Spleen (tissue), 11 donors: Measurements from ENCODE around the gene PIK3CB. TPM values are rescaled to one million over a fixed set of nuclear protein-coding genes. Genes with fewer than 3 reads are reported as not detected.
"Not testable (repeated sequence)": the region's sequence is repeated elsewhere in the genome, so short reads cannot be mapped to it uniquely, and the experiment has no call there.

Experiments
- DNase-seq: peaks from one replicate; pipeline ENCODE4 v3.0.0-alpha.2; 2020
- H3K27ac ChIP-seq, 8 donors: fragments of 200-600 bp; sonication (generic) in 7 of 8; 1 replicate in 4 of 8; 2 replicates in 4 of 8; pipeline versions ENCODE4 v1.5.0 to v1.8.0; 2016 to 2021; ENCODE audit warnings: inconsistent platforms in 4 of 8, mild to moderate bottlenecking in 4 of 8, moderate library complexity in 1 of 8
- H3K27me3 ChIP-seq, 7 donors: fragments of 200-600 bp; sonication (generic) in 6 of 7; replicated peaks in 1 of 7; 1 replicate in 4 of 7; 2 replicates in 3 of 7; pipeline versions ENCODE4 v1.5.0 to v1.8.0; 2016 to 2021; ENCODE audit warnings: inconsistent platforms in 3 of 7, mild to moderate bottlenecking in 1 of 7
- H3K36me3 ChIP-seq, 6 donors: fragments of 200-600 bp; sonication (generic) in 5 of 6; 1 replicate in 4 of 6; 2 replicates in 2 of 6; pipeline versions ENCODE4 v1.5.0 to v1.8.0; 2016 to 2021; ENCODE audit warnings: inconsistent platforms in 2 of 6
- H3K4me1 ChIP-seq, 6 donors: fragments of 200-600 bp; sonication (generic) in 5 of 6; 1 replicate in 3 of 6; 2 replicates in 3 of 6; pipeline versions ENCODE4 v1.5.0 to v1.8.0; 2016 to 2021; ENCODE audit warnings: inconsistent platforms in 3 of 6
- H3K4me3 ChIP-seq, 8 donors: fragments of 200-600 bp; sonication (generic) in 7 of 8; 1 replicate in 4 of 8; 2 replicates in 4 of 8; pipeline versions ENCODE4 v1.5.0 to v1.8.0; 2016 to 2021; ENCODE audit warnings: inconsistent platforms in 4 of 8, mild to moderate bottlenecking in 4 of 8, moderate library complexity in 2 of 8
- H3K9me3 ChIP-seq, 8 donors: fragments of 200-600 bp; sonication (generic) in 7 of 8; 1 replicate in 4 of 8; 2 replicates in 4 of 8; pipeline versions ENCODE4 v1.5.0 to v1.8.0; 2016 to 2021; ENCODE audit warnings: inconsistent platforms in 4 of 8
- POLR2A ChIP-seq, 3 donors: fragments of 450-650 bp; IDR thresholded peaks; one replicate each; pipeline ENCODE4 v1.5.1; 2017; ENCODE audit warnings: antibody characterized with exemption in 3 of 3, mild to moderate bottlenecking in 1 of 3
- POLR2AphosphoS5 ChIP-seq, 3 donors: sonication (generic); formaldehyde crosslinking; IDR thresholded peaks; one replicate each; pipeline ENCODE4 v1.5.1; 2017; ENCODE audit warnings: antibody characterized with exemption in 3 of 3
- WGBS, 5 donors: extraction: QIAGEN DNeasy Blood & Tissue Kit in 3 of 5; methylation state at CpG; one replicate each; pipeline versions ENCODE4 v1.1.5 to v1.1.7; 2013 to 2018; 5-methylcytosine and 5-hydroxymethylcytosine counted together
- intact Hi-C: fragments of 100-400 bp; cut with DNase I; formaldehyde crosslinking; loops from one replicate; pipeline ENCODE4 v1.15.0; 2023; ENCODE audit warnings: low total_unique reads
- polyA plus RNA-seq, 3 donors: library from polyadenylated mRNA; stranded (reverse); fragments of 200-250 nt; gene quantifications; one replicate each; pipeline ENCODE4 v1.2.1, GENCODE V29; 2013
- total RNA-seq, 7 donors: library from RNA; depleted of rRNA in 3 of 7; stranded (reverse); fragments of >200 nt in 3 of 7; fragmentation: NEBNext Ultra II Directional in 4 of 7; extraction: Animal tissue kit (Norgen Biotek cat#: 25700) in 4 of 7; gene quantifications; one replicate each; pipeline versions ENCODE4 v1.1.0 to v1.2.1, GENCODE V29; 2016 to 2021
- TF ChIP-seq, protein P1 (sequence below), 11 experiments: fragments of 200-600 bp in 7 of 11; fragments of 450-650 bp in 4 of 11; sonication (generic) in 4 of 11; IDR thresholded peaks in 8 of 11; conservative IDR thresholded peaks in 3 of 11; 1 replicate in 7 of 11; 2 replicates in 4 of 11; pipeline versions ENCODE4 v1.4.0 to v1.8.0; 2016 to 2021; ENCODE audit warnings: antibody characterized with exemption in 11 of 11, inconsistent platforms in 4 of 11, mild to moderate bottlenecking in 1 of 11
- donor health status: healthy with polysubstance abuse.
- donor health status: DM: no; HTN: no; CAD: no; lungs with moderate emphysema.
- donor health status: DM: no; HTN: no; CAD: no.
- donor health status: Bipolar disorder and iron deficiency.
- donor health status: healthy.
- donor health status: DM: no; HTN: no; CAD: no.
- donor health status: DM: yes; HTN: yes; CAD: no.

Gene PIK3CB
- total and polyA plus RNA-seq, 10 donors: 4.6 to 43.8 (median 34.4) TPM

DNA sequence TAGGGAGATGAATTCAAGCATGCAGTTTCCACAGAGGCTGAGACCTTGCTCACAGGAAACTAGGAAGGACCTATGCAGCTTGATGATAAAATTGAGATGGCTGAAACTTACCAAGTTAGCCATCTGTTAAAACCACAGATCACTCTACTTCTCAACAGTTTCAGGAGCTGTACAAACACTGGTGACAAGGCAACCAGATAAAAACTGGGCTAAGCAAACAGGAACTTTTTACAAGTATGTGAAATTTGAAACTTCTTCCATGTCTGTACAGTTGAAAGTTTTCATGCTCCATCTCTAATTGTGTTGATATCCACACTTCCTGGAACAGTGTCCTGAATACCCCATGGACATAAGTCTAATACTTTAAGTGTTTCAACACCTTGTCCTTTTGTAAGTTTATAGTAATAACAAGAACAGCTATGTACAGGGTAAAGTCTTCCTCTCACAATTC is 147.9 kb downstream of the PIK3CB start:
- intact Hi-C loops: no loop called here
- Histone ChIP-seq H3K27me3 (no peaks in the 10 kb centered on the region), H3K27ac (no peak overlapping the region), H3K4me3 (no peak overlapping the region), H3K9me3 (no peaks in the 10 kb centered on the region), H3K36me3 (peaks cover 0 to 72% (median 7%) of the 10 kb centered on the region in 6 donors), H3K4me1 (peaks cover 3 to 41% (median 23%) of the 10 kb centered on the region in 6 donors)
- TF ChIP-seq, protein P1, sequence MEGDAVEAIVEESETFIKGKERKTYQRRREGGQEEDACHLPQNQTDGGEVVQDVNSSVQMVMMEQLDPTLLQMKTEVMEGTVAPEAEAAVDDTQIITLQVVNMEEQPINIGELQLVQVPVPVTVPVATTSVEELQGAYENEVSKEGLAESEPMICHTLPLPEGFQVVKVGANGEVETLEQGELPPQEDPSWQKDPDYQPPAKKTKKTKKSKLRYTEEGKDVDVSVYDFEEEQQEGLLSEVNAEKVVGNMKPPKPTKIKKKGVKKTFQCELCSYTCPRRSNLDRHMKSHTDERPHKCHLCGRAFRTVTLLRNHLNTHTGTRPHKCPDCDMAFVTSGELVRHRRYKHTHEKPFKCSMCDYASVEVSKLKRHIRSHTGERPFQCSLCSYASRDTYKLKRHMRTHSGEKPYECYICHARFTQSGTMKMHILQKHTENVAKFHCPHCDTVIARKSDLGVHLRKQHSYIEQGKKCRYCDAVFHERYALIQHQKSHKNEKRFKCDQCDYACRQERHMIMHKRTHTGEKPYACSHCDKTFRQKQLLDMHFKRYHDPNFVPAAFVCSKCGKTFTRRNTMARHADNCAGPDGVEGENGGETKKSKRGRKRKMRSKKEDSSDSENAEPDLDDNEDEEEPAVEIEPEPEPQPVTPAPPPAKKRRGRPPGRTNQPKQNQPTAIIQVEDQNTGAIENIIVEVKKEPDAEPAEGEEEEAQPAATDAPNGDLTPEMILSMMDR (IDR thresholded peaks at IDR 0.05 in 8 of 11, conservative IDR thresholded peaks at IDR 0.05 in 3 of 11): no peak
- TF ChIP-seq POLR2A (IDR thresholded peaks at IDR 0.05) (no peak), POLR2AphosphoS5 (IDR thresholded peaks at IDR 0.05) (no peak)
- no peak for DNase-seq

DNA sequence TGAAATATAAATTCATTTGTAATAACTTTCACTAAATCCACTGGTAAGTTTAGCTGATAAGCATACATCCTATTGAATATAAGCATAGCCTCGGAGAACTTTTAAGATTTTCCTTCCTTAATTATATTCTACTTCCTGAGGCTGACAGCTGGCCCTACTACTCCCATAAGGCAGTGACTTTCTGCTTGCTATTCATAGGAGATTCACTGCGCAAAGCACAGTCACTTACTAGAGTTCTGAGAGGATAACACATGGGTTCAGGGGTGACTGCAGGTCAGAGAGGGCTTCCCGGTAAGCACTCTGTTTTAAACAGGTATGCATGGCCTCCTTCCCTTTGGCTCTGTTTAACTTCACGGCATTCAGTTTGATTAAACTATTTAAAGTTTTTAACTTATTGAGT is 150.3 kb downstream of the PIK3CB start:
- DNase-seq: no peak
- Histone ChIP-seq H3K4me1 (peaks cover 3 to 45% (median 23%) of the 10 kb centered on the region in 6 donors), H3K9me3 (no peaks in the 10 kb centered on the region), H3K27ac (no peak overlapping the region), H3K36me3 (peaks cover 0 to 79% (median 7%) of the 10 kb centered on the region in 6 donors), H3K4me3 (no peak overlapping the region), H3K27me3 (no peaks in the 10 kb centered on the region)
- intact Hi-C loops: no loop called here
- WGBS, 5 donors: 34 to 61% (median 52%) methylated on average over 4 of the region's 4 CpGs
- TF ChIP-seq, protein P1 (IDR thresholded peaks at IDR 0.05 in 8 of 11, conservative IDR thresholded peaks at IDR 0.05 in 3 of 11): no peak
- TF ChIP-seq POLR2A (IDR thresholded peaks at IDR 0.05) (no peak), POLR2AphosphoS5 (IDR thresholded peaks at IDR 0.05) (no peak)

DNA sequence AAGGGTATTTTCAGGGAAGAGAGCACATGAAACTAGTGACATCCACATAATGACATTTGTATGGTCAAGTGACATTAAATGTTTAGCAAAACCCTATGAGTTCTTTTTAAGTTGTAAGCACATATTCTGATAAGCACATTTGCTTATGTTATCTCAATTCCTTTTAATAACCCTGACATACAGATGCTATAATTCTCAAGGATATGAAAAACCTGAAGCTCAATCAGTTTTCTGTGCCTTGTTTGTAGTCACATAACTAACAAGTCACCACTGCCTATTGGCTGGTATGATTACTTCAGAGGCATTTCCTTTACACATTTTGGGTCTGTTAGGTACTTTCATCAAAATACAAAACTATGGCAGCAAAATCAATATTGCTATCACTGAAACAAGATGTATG is 152.1 kb downstream of the PIK3CB start:
- DNase-seq: no peak
- intact Hi-C loops: no loop called here

DNA sequence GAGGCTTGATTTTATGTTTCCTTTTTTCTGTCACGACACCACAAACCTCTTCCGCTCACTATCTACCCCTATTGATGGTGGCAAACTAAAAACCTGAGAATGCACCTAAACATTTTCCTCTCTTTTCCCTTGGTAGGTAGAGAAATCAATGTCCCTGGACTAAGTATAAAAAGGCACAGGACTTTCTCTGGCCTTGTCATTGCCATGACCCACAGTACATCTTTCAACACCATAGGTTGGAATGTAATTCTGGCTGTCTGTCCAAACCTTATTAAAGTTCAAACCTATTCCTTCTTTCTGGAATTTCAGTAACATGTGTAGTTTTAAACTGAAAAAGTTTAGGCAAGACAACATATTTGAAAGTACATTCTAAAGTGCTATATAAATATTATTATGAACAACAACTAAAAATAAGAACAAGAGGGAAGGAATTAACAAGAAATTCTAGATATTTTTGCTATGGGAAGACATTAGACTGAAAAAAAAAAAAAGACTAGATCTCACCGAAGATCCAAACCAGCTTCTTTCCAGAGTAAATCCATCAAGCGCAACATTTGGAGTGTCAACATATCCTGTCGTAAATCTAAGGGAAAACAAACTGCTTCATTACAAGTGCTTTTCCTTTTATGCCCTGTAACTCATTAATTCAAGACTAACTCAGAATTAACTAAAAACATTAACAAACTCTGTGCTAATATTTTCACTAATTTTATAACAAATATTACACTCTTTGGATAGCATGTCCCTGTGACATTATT is 153.1 kb downstream of the PIK3CB start:
- 70 to 75% (median 71%) methylated on average over 5 of the region's 5 CpGs for whole genome bisulfite sequencing, 5 donors
- intact Hi-C loops: no loop called here
- Histone ChIP-seq H3K36me3 (peaks cover 0 to 82% (median 11%) of the 10 kb centered on the region in 6 donors), H3K27ac (no peak overlapping the region), H3K9me3 (peaks cover 0 to 10% (median 6%) of the 10 kb centered on the region in 8 donors), H3K27me3 (no peaks in the 10 kb centered on the region), H3K4me1 (peaks cover 0 to 17% (median 5%) of the 10 kb centered on the region in 6 donors), H3K4me3 (no peak overlapping the region)
- DNase-seq: no peak
- TF ChIP-seq, protein P1 (IDR thresholded peaks at IDR 0.05 in 8 of 11, conservative IDR thresholded peaks at IDR 0.05 in 3 of 11): no peak
- TF ChIP-seq POLR2AphosphoS5 (IDR thresholded peaks at IDR 0.05): no peak
- TF ChIP-seq POLR2A (IDR thresholded peaks at IDR 0.05): no peak

More for the DNA sequence above, 152.1 kb downstream of the PIK3CB start:
- H3K27me3 ChIP-seq: no peaks in the 10 kb centered on the region
- H3K27ac ChIP-seq: no peak overlapping the region
- no peaks in the 10 kb centered on the region for H3K9me3 ChIP-seq
- H3K4me1 ChIP-seq: peaks cover 0 to 28% (median 14%) of the 10 kb centered on the region in 6 donors
- TF ChIP-seq, protein P1 (IDR thresholded peaks at IDR 0.05 in 8 of 11, conservative IDR thresholded peaks at IDR 0.05 in 3 of 11): no peak
- no peak for TF ChIP-seq POLR2AphosphoS5 (IDR thresholded peaks at IDR 0.05)
- no peak for TF ChIP-seq POLR2A (IDR thresholded peaks at IDR 0.05)
- peaks cover 0 to 82% (median 9%) of the 10 kb centered on the region in 6 donors for H3K36me3 ChIP-seq
- no peak overlapping the region for H3K4me3 ChIP-seq

DNA sequence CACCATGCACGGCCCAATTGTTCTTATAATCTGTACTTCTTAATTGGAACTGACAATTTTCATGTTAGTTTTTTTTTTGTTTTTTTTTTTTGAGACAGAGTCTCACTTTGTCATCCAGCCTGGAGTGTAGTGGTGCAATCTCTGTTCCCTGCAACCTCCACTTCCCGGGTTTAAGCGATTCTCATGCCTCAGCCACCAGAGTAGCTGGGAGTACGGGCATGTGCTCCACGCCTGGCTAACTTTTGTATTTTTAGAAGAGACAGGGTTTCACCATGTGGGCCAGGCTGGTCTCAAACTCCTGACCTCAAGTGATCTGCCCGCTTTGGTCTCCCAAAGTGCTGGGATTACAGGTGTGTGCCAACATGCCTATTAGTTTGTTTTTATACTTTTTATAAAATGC is 153.8 kb downstream of the PIK3CB start:
- DNase-seq, intact Hi-C loops, H3K4me3 ChIP-seq, H3K27me3 ChIP-seq, H3K27ac ChIP-seq: not testable (repeated sequence)
- peaks cover 0 to 16% (median 12%) of the 10 kb centered on the region in 8 donors for H3K9me3 ChIP-seq
- H3K36me3 ChIP-seq: peaks cover 0 to 84% (median 13%) of the 10 kb centered on the region in 6 donors
- H3K4me1 ChIP-seq: peaks cover 0 to 11% (median 0%) of the 10 kb centered on the region in 6 donors
- 86 to 90% (median 90%) methylated on average over 6 of the region's 6 CpGs for WGBS, 5 donors
